Ascending aorta (tissue), 2 donors: ENCODE measurements around the gene PRTFDC1. TPM values are rescaled to one million over a fixed set of nuclear protein-coding genes. Genes with fewer than 3 reads are reported as not detected.

Source experiments
- DNase-seq, 2 donors: peaks; one replicate each; pipeline ENCODE4 v3.0.0-alpha.2; 2019; ENCODE audit warnings: low spot score in 2 of 2
- H3K27ac ChIP-seq, 2 donors: fragments of 200-600 bp; sonication (generic); one replicate each; pipeline ENCODE4 v1.5.1; 2016 to 2017; ENCODE audit warnings: mild to moderate bottlenecking in 1 of 2
- H3K27me3 ChIP-seq: fragments of 200-600 bp; sonication (generic); one replicate; pipeline ENCODE4 v1.5.1; 2017
- H3K36me3 ChIP-seq, 2 donors: fragments of 200-600 bp; sonication (generic); one replicate each; pipeline ENCODE4 v1.5.1; 2016
- H3K4me1 ChIP-seq, 2 donors: fragments of 200-600 bp; sonication (generic); one replicate each; pipeline ENCODE4 v1.5.1; 2016 to 2017; ENCODE audit warnings: mild to moderate bottlenecking in 1 of 2
- H3K4me3 ChIP-seq, 2 donors: fragments of 200-600 bp; sonication (generic); one replicate each; pipeline ENCODE4 v1.5.1; 2016 to 2017; ENCODE audit warnings: mild to moderate bottlenecking in 1 of 2
- H3K9me3 ChIP-seq, 2 donors: fragments of 200-600 bp; sonication (generic); one replicate each; pipeline ENCODE4 v1.5.1; 2016
- CTCF ChIP-seq, 3 experiments: fragments of 200-600 bp in 2 of 3; fragments of 450-650 bp in 1 of 3; sonication (generic) in 2 of 3; IDR thresholded peaks; one replicate each; pipeline ENCODE4 v1.5.1; 2016 to 2019; ENCODE audit warnings: antibody characterized with exemption in 3 of 3, mild to moderate bottlenecking in 1 of 3, moderate library complexity in 1 of 3
- intact Hi-C: fragments of 100-400 bp; cut with DNase I; formaldehyde crosslinking; loops from one replicate; pipeline ENCODE4 v1.15.1; 2023
- total RNA-seq: library from RNA; depleted of rRNA; stranded (reverse); fragments of >200 nt; gene quantifications from one replicate; pipeline ENCODE4 v1.1.0, GENCODE V29; 2016

Gene PRTFDC1
- 3.6 TPM for total RNA-seq

- H3K9me3 ChIP-seq = no peaks in the 10 kb centered on the region
- DNase-seq = no peak
- peak in 1 of 3 experiments; percentile 49 for TF ChIP-seq CTCF (IDR thresholded peaks at IDR 0.05)
- peak within 1 kb of the TSS; percentile 70 to 82 for H3K4me3 ChIP-seq
- intact Hi-C loops = loop anchor here (5.0 kb wide), 1 partner anchor 40 kb away; no protein-coding TSS in a partner anchor
- H3K36me3 ChIP-seq = no peaks in the 10 kb centered on the region
- H3K27ac ChIP-seq = peak within 1 kb of the TSS; percentile 38 to 66
- no peaks in the 10 kb centered on the region for H3K27me3 ChIP-seq
- peaks cover 3 to 11% of the 10 kb centered on the region in 2 donors for H3K4me1 ChIP-seq
Measured at GRCh38 chr10:24952143-24952706, at the start of gene PRTFDC1. TSS of gene PRTFDC1 (minus strand) at chr10:24952606. CDS start at chr10:24952575, 31 bp downstream.

GRCh38 chr10:24998044-24998443, 45.6 kb upstream of the PRTFDC1 start:
- Histone ChIP-seq H3K27ac (no peak overlapping the region), H3K36me3 (no peaks in the 10 kb centered on the region), H3K4me3 (no peak overlapping the region), H3K27me3 (no peaks in the 10 kb centered on the region), H3K9me3 (no peaks in the 10 kb centered on the region), H3K4me1 (no peaks in the 10 kb centered on the region)
- DNase-seq = no peak
- TF ChIP-seq CTCF (IDR thresholded peaks at IDR 0.05) = no peak
- intact Hi-C loops = no loop called here

GRCh38 chr10:24995072-24995471, 42.7 kb upstream of the PRTFDC1 start:
- TF ChIP-seq CTCF (IDR thresholded peaks at IDR 0.05) = no peak
- intact Hi-C loops = no loop called here
- DNase-seq = no peak

GRCh38 chr10:24993237-24993958, 41.0 kb upstream of the PRTFDC1 start:
- Histone ChIP-seq H3K4me3 (no peak overlapping the region), H3K4me1 (no peaks in the 10 kb centered on the region), H3K27ac (no peak overlapping the region), H3K36me3 (no peaks in the 10 kb centered on the region), H3K27me3 (no peaks in the 10 kb centered on the region), H3K9me3 (no peaks in the 10 kb centered on the region)
- DNase-seq = no peak
- intact Hi-C loops = no loop called here
- TF ChIP-seq CTCF (IDR thresholded peaks at IDR 0.05) = no peak

More at GRCh38 chr10:24995072-24995471, 42.7 kb upstream of the PRTFDC1 start:
- no peaks in the 10 kb centered on the region for H3K9me3 ChIP-seq
- no peaks in the 10 kb centered on the region for H3K27me3 ChIP-seq
- no peaks in the 10 kb centered on the region for H3K36me3 ChIP-seq
- H3K4me1 ChIP-seq = no peaks in the 10 kb centered on the region
- no peak overlapping the region for H3K4me3 ChIP-seq
- H3K27ac ChIP-seq = no peak overlapping the region

GRCh38 chr10:24992512-24993133, 40.2 kb upstream of the PRTFDC1 start:
- TF ChIP-seq CTCF (IDR thresholded peaks at IDR 0.05) = no peak
- no peaks in the 10 kb centered on the region for H3K4me1 ChIP-seq
- no peaks in the 10 kb centered on the region for H3K27me3 ChIP-seq
- no peaks in the 10 kb centered on the region for H3K36me3 ChIP-seq
- no peaks in the 10 kb centered on the region for H3K9me3 ChIP-seq
- H3K4me3 ChIP-seq = no peak overlapping the region
- H3K27ac ChIP-seq = no peak overlapping the region
- intact Hi-C loops = no loop called here
- no peak for DNase-seq
